ENCODE measurements around the gene TAF6L.

- no peak for TF ChIP-seq CTCF (IDR thresholded peaks at IDR 0.05)
- no peak for TF ChIP-seq ZFX (IDR thresholded peaks at IDR 0.05; ENCODE audit: borderline replicate concordance)
These were observed 45.9 kb downstream of the TAF6L start for GRCh38 chr11:62817129-62817528.

All from 22Rv1 (cell line).